ENCODE measurements around the gene EMID1.

The EMID1 gene

DNA sequence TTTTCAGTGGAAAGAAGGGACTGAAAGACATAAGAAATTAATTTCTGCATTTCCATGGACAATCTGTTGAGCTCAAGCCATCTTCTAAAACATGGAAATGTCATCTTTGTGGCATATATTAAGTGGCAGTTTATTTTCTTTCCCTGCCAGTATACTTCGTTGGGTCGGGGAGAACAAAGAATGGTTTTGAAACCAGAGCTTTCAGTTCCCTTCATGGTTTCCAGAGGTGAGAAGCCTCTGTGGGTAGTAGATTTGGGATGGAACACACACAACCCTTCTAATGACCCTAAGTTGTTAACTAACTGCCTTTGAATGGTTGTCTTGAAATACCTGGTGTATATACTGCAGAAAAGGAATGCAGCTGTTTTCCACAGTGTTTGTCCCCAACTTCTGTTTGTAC lies 83.1 kb downstream of the EMID1 start:
- TF ChIP-seq, protein P1, sequence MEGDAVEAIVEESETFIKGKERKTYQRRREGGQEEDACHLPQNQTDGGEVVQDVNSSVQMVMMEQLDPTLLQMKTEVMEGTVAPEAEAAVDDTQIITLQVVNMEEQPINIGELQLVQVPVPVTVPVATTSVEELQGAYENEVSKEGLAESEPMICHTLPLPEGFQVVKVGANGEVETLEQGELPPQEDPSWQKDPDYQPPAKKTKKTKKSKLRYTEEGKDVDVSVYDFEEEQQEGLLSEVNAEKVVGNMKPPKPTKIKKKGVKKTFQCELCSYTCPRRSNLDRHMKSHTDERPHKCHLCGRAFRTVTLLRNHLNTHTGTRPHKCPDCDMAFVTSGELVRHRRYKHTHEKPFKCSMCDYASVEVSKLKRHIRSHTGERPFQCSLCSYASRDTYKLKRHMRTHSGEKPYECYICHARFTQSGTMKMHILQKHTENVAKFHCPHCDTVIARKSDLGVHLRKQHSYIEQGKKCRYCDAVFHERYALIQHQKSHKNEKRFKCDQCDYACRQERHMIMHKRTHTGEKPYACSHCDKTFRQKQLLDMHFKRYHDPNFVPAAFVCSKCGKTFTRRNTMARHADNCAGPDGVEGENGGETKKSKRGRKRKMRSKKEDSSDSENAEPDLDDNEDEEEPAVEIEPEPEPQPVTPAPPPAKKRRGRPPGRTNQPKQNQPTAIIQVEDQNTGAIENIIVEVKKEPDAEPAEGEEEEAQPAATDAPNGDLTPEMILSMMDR (IDR thresholded peaks at IDR 0.05; ENCODE audit: borderline replicate concordance, control extremely low read depth, extremely low read depth, insufficient read depth, missing control alignments), result no peak
- DNase-seq (ENCODE audit: low spot score), result no peak
- in situ Hi-C loops (cut with MboI; ENCODE audit: low sequenced_read_pairs, unreplicated experiment), result no loop called here

DNA sequence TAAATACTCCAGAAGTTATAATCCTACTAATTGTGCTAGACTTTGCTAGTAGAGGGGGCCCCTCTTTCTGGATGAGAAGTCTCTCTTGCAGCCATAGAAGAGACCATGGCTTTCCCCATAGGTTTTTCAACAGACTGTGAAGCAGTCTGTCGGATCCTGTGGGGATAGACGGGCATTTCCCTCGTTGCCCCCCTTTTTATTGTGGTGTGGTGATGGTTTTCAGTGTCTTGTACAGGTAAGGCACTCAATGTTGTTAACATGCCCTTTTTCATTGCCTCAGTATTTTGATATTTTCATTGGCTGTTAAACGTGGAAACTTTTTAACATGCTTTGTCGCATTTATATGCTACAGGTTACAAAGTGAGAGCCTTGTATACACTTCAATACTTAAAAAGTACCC lies 84.4 kb downstream of the EMID1 start:
- TF ChIP-seq, protein P1 (IDR thresholded peaks at IDR 0.05; ENCODE audit: borderline replicate concordance, control extremely low read depth, extremely low read depth, insufficient read depth, missing control alignments), result no peak
- DNase-seq (ENCODE audit: low spot score), result no peak
- in situ Hi-C loops (cut with MboI; ENCODE audit: low sequenced_read_pairs, unreplicated experiment), result no loop called here

DNA sequence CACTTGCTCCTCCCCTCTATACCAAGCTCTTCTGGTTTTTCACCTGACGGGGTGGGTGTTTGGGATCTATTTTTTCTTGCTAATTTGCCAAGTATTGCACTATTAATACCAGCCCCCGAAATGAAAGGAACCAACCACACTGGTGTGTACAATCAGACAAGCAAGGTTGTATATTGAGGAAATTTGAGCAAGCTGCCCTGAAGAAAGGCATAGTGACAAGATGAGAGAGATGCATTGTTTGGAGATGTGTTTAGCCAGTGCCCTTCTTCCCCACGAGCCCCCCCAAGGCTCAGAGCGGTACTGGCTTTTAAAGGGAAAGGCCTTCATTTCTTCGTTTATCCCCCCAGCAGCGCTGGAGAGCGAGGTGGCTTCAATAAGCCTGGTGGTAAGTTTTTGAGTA lies 85.5 kb downstream of the EMID1 start:
- TF ChIP-seq, protein P1 (IDR thresholded peaks at IDR 0.05; ENCODE audit: borderline replicate concordance, control extremely low read depth, extremely low read depth, insufficient read depth, missing control alignments), result no peak
- in situ Hi-C loops (cut with MboI; ENCODE audit: low sequenced_read_pairs, unreplicated experiment), result no loop called here
- DNase-seq (ENCODE audit: low spot score), result no peak

DNA sequence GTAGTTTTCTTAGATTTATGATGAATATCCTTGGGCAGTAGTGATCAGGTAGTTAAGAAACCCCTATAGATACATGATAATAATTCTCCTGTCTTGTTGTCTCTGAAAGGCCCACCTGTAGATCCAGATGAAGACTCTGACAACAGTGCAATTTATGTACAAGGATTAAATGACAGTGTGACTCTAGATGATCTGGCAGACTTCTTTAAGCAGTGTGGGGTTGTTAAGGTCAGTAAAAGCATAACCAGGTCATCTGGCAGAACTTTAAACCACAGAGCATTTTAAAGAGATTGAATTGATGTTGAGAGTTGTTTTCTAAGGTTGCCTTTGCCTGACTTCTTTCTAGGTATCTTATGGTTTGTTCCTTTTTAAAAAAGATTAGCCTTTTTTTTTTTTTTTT lies 86.7 kb downstream of the EMID1 start:
- TF ChIP-seq, protein P1 (IDR thresholded peaks at IDR 0.05; ENCODE audit: borderline replicate concordance, control extremely low read depth, extremely low read depth, insufficient read depth, missing control alignments), result no peak
- in situ Hi-C loops (cut with MboI; ENCODE audit: low sequenced_read_pairs, unreplicated experiment), result no loop called here
- no peak for DNase-seq (ENCODE audit: low spot score)

DNA sequence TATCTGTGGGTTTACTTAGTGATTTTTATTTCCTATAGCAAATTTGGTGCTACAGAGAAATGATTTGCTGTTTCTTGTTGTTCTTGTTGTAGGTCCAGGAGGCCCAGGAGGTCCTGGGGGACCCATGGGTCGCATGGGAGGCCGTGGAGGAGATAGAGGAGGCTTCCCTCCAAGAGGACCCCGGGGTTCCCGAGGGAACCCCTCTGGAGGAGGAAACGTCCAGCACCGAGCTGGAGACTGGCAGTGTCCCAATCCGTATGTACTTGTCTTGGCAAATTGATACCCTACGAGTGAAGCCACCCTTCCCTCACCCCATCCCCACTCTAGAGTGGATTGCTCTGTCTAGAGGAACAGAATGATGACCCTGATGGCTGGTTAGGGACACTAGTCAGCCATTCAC lies 92.9 kb downstream of the EMID1 start:
- no peak for DNase-seq (ENCODE audit: low spot score)
- in situ Hi-C loops (cut with MboI; ENCODE audit: low sequenced_read_pairs, unreplicated experiment), result no loop called here
- TF ChIP-seq, protein P1 (IDR thresholded peaks at IDR 0.05; ENCODE audit: borderline replicate concordance, control extremely low read depth, extremely low read depth, insufficient read depth, missing control alignments), result no peak

DNA sequence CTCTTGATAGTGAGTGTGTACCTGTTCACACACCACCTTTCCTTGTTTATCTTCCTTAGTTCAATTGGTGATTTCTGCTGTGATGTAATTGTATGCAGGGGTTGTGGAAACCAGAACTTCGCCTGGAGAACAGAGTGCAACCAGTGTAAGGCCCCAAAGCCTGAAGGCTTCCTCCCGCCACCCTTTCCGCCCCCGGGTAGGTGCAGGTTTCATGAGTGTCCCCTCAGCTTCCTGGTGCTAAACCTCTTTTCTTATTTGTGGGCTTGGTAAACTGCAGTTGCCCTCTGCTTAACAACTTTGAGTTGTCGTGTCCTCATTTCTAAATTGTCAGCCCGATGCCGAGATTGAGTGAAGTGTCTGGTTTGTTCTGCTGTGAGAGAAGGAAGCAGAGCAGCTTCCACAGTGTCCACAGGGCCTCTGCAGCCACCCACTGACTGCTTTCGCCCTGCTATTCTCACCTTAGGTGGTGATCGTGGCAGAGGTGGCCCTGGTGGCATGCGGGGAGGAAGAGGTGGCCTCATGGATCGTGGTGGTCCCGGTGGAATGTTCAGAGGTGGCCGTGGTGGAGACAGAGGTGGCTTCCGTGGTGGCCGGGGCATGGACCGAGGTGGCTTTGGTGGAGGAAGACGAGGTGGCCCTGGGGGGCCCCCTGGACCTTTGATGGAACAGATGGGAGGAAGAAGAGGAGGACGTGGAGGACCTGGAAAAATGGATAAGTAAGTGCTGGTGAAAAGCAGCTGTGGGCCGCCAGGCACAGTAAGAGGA lies 93.6 kb downstream of the EMID1 start:
- TF ChIP-seq, protein P1 (IDR thresholded peaks at IDR 0.05; ENCODE audit: borderline replicate concordance, control extremely low read depth, extremely low read depth, insufficient read depth, missing control alignments), result no peak
- in situ Hi-C loops (cut with MboI; ENCODE audit: low sequenced_read_pairs, unreplicated experiment), result no loop called here
- DNase-seq (ENCODE audit: low spot score), result no peak
